ENCODE data around the gene AJAP1. TPM values are rescaled to one million over a fixed set of nuclear protein-coding genes. Genes with fewer than 3 reads are reported as not detected.

Gene AJAP1
- total and polyA plus RNA-seq, 3 donors from 2014 or later: 5.0 to 5.8 (median 5.4) TPM

GRCh38 chr1:4674117-4674516, 19.7 kb downstream of the AJAP1 start:
- H3K27me3 ChIP-seq: no peaks in the 10 kb centered on the region
- TF ChIP-seq POLR2A (IDR thresholded peaks at IDR 0.05): no peak
- TF ChIP-seq, protein P1, sequence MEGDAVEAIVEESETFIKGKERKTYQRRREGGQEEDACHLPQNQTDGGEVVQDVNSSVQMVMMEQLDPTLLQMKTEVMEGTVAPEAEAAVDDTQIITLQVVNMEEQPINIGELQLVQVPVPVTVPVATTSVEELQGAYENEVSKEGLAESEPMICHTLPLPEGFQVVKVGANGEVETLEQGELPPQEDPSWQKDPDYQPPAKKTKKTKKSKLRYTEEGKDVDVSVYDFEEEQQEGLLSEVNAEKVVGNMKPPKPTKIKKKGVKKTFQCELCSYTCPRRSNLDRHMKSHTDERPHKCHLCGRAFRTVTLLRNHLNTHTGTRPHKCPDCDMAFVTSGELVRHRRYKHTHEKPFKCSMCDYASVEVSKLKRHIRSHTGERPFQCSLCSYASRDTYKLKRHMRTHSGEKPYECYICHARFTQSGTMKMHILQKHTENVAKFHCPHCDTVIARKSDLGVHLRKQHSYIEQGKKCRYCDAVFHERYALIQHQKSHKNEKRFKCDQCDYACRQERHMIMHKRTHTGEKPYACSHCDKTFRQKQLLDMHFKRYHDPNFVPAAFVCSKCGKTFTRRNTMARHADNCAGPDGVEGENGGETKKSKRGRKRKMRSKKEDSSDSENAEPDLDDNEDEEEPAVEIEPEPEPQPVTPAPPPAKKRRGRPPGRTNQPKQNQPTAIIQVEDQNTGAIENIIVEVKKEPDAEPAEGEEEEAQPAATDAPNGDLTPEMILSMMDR (IDR thresholded peaks at IDR 0.05): no peak
- intact Hi-C loops (cut with DNase I; ENCODE audit: low total_unique reads): no loop called here
- H3K27ac ChIP-seq: no peak overlapping the region
- H3K4me1 ChIP-seq: no peaks in the 10 kb centered on the region
- no peaks in the 10 kb centered on the region for H3K9me3 ChIP-seq
- WGBS, 2 donors: 83 to 84% methylated on average over 4 to 5 of the region's 5 CpGs
- H3K36me3 ChIP-seq (ENCODE audit: low read depth, missing control alignments): no peaks in the 10 kb centered on the region
- DNase-seq: no peak
- no peak overlapping the region for H3K4me3 ChIP-seq

- no peak for DNase-seq
- Histone ChIP-seq H3K27me3 (no peaks in the 10 kb centered on the region), H3K27ac (no peak overlapping the region), H3K9me3 (no peaks in the 10 kb centered on the region), H3K36me3 (ENCODE audit: low read depth, missing control alignments) (no peaks in the 10 kb centered on the region), H3K4me1 (no peaks in the 10 kb centered on the region), H3K4me3 (no peak overlapping the region)
- 85 to 94% methylated on average over 8 to 13 of the region's 13 CpGs for WGBS, 2 donors
- no peak for TF ChIP-seq POLR2A (IDR thresholded peaks at IDR 0.05)
- TF ChIP-seq, protein P1 (IDR thresholded peaks at IDR 0.05): no peak
- intact Hi-C loops (cut with DNase I; ENCODE audit: low total_unique reads): no loop called here
These were observed 20.3 kb downstream of the AJAP1 start for GRCh38 chr1:4674676-4675075.

GRCh38 chr1:4675454-4676186, 21.2 kb downstream of the AJAP1 start:
- no peak for DNase-seq
- WGBS, 2 donors: 87 to 88% methylated on average over 21 of the region's 21 CpGs
- TF ChIP-seq, protein P1 (IDR thresholded peaks at IDR 0.05): no peak
- no peak for TF ChIP-seq POLR2A (IDR thresholded peaks at IDR 0.05)
- Histone ChIP-seq H3K27me3 (no peaks in the 10 kb centered on the region), H3K36me3 (ENCODE audit: low read depth, missing control alignments) (no peaks in the 10 kb centered on the region), H3K4me1 (no peaks in the 10 kb centered on the region), H3K27ac (no peak overlapping the region), H3K9me3 (no peaks in the 10 kb centered on the region), H3K4me3 (no peak overlapping the region)
- intact Hi-C loops (cut with DNase I; ENCODE audit: low total_unique reads): no loop called here

DNA sequence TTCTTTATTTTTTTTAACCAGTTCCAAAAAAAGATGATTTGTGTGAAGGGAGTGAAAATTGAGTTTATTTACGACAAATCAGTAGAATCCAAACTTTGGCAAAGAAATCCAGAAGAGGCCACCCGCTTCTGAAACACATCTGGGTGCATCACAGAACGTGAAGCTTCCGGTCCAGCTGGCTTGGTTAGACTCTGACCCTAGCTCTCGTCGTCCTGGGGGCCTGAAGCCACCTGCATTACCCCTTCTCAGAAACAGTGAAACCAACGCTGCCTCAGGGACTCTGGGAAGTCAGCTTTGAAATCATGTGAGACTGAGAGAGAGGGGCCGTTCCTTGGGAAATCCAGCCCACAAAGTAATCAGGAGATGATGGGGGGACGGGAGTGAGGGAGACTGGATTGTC, 21.8 kb downstream of the AJAP1 start:
- WGBS, 2 donors: 80 to 86% methylated on average over 9 of the region's 9 CpGs

More for the DNA sequence above, 21.8 kb downstream of the AJAP1 start:
- Histone ChIP-seq H3K36me3 (ENCODE audit: low read depth, missing control alignments) (no peaks in the 10 kb centered on the region), H3K4me1 (no peaks in the 10 kb centered on the region), H3K27me3 (no peaks in the 10 kb centered on the region), H3K4me3 (no peak overlapping the region), H3K27ac (no peak overlapping the region), H3K9me3 (no peaks in the 10 kb centered on the region)
- no peak for TF ChIP-seq POLR2A (IDR thresholded peaks at IDR 0.05)
- TF ChIP-seq, protein P1 (IDR thresholded peaks at IDR 0.05): no peak
- intact Hi-C loops (cut with DNase I; ENCODE audit: low total_unique reads): no loop called here
- DNase-seq: no peak

All from testis (tissue), 3 donors.